ENCODE results near the gene CLIC1. TPM values are rescaled to one million over a fixed set of nuclear protein-coding genes. Genes with fewer than 3 reads are reported as not detected.

The CLIC1 gene
- total and polyA plus RNA-seq, 2 donors from 2014 or later: 456 to 489 TPM

DNA sequence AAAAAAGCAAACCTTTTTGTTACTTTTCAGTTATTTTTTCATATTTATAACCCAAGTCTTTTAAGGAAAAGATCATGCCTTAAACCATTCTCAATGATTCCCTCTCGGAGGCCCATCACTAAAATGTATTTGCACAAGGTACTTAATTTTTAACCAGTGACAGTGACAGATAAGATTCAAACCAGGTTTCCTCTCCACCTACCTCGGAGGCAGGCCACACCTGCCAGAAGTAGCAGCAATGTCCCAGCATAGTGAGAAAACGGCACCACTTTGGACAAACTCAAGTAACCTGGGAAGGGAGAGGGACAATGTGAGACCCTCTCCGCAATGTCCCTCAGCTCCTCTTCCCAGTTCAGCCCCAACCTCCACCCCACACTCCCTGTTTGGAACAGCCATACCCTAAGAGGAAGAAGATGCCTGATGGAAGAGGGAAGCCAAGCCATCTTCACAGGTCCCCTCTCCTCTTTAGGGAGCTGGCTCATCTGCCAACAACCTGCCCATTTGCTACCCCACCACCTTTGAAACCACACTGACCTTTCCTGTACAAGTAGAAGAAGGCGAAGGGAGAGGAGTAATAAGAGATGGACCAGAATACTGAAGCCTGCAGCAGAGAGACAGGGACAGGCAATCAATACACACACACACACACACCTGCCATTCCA, 35.5 kb downstream of the CLIC1 start:
- no peak overlapping the region for H3K9ac ChIP-seq (ENCODE audit: low read length in 3 of 3)
- H3K27ac ChIP-seq (ENCODE audit: low read depth in 2 of 2, low read length in 2 of 2): no peak overlapping the region
- FAIRE-seq: no peak
- H3K27me3 ChIP-seq (ENCODE audit: control insufficient read depth, insufficient read depth, low read length): no peaks in the 10 kb centered on the region
- intact Hi-C loops (cut with DNase I): no loop called here
- TF ChIP-seq, protein P1, sequence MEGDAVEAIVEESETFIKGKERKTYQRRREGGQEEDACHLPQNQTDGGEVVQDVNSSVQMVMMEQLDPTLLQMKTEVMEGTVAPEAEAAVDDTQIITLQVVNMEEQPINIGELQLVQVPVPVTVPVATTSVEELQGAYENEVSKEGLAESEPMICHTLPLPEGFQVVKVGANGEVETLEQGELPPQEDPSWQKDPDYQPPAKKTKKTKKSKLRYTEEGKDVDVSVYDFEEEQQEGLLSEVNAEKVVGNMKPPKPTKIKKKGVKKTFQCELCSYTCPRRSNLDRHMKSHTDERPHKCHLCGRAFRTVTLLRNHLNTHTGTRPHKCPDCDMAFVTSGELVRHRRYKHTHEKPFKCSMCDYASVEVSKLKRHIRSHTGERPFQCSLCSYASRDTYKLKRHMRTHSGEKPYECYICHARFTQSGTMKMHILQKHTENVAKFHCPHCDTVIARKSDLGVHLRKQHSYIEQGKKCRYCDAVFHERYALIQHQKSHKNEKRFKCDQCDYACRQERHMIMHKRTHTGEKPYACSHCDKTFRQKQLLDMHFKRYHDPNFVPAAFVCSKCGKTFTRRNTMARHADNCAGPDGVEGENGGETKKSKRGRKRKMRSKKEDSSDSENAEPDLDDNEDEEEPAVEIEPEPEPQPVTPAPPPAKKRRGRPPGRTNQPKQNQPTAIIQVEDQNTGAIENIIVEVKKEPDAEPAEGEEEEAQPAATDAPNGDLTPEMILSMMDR (IDR thresholded peaks at IDR 0.05; ENCODE audit: borderline replicate concordance, extremely low read depth, insufficient read depth): no peak
- no peaks in the 10 kb centered on the region for H3K9me3 ChIP-seq (ENCODE audit: control insufficient read depth in 2 of 3, insufficient read depth in 1 of 3, low read length in 3 of 3)
- no peak overlapping the region for H3K4me3 ChIP-seq (ENCODE audit: low read length in 3 of 3)
- peaks cover 3 to 9% (median 4%) of the 10 kb centered on the region in 3 donors for H3K36me3 ChIP-seq (ENCODE audit: control insufficient read depth in 2 of 3, insufficient read depth in 3 of 3, low read length in 3 of 3)
- H3K4me1 ChIP-seq (ENCODE audit: control insufficient read depth in 2 of 3, insufficient read depth in 2 of 3, low read depth in 1 of 3, low read length in 3 of 3): peaks cover 0 to 10% (median 9%) of the 10 kb centered on the region in 3 donors
- no peak for DNase-seq

DNA sequence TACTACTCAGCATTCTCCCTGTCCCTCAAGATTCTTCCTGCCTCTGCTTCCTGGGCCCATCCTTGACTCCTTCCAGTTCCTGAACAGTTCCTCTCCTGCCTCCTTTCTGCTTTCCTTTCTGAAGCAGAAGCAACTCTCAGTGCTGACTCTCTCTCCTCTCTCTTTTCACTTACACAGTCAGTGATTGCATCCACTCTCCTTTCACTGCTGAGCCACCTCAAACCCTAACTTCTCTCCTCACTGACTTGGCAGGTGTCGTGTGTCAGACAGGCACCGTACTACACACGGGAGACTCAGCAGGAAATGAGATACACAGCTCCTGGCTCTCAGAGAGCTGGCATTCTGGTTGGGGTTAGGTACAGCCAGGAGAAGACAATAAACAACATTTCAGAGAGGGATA, 38.8 kb downstream of the CLIC1 start:
- peaks cover 0 to 10% (median 9%) of the 10 kb centered on the region in 3 donors for H3K4me1 ChIP-seq (ENCODE audit: control insufficient read depth in 2 of 3, insufficient read depth in 2 of 3, low read depth in 1 of 3, low read length in 3 of 3)
- FAIRE-seq (no peak), DNase-seq (no peak)
- H3K36me3 ChIP-seq (ENCODE audit: control insufficient read depth in 2 of 3, insufficient read depth in 3 of 3, low read length in 3 of 3): peaks cover 10 to 13% (median 12%) of the 10 kb centered on the region in 3 donors
- H3K27me3 ChIP-seq (ENCODE audit: control insufficient read depth, insufficient read depth, low read length): no peaks in the 10 kb centered on the region
- H3K4me3 ChIP-seq (ENCODE audit: low read length in 3 of 3): no peak overlapping the region
- no peak overlapping the region for H3K27ac ChIP-seq (ENCODE audit: low read depth in 2 of 2, low read length in 2 of 2)
- H3K9me3 ChIP-seq (ENCODE audit: control insufficient read depth in 2 of 3, insufficient read depth in 1 of 3, low read length in 3 of 3): no peaks in the 10 kb centered on the region
- no peak overlapping the region for H3K9ac ChIP-seq (ENCODE audit: low read length in 3 of 3)
- TF ChIP-seq, protein P1 (IDR thresholded peaks at IDR 0.05; ENCODE audit: borderline replicate concordance, extremely low read depth, insufficient read depth): no peak
- intact Hi-C loops (cut with DNase I): no loop called here

DNA sequence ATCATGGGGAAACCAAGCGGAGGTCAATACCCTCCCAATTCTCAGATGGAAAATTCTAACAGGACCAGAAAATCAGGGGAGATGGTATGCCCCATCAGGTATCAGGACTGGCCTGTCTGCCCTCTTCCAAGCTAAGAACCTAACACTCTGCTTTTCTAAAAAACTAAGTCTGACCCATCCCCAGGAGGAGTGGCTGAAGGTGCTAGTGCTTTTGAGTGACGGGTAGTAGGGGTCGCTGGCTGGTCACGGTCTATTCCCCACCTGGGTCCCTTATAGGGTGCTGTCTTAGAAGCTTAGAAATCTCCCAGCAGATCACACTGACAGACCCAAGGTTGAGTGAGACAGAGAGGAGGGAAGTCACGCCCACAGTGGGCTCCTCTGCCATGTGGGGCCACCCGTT, 42.8 kb downstream of the CLIC1 start:
- TF ChIP-seq, protein P1 (IDR thresholded peaks at IDR 0.05; ENCODE audit: borderline replicate concordance, extremely low read depth, insufficient read depth): no peak
- intact Hi-C loops (cut with DNase I): no loop called here

More for the DNA sequence above, 42.8 kb downstream of the CLIC1 start:
- H3K4me1 ChIP-seq (ENCODE audit: control insufficient read depth in 2 of 3, insufficient read depth in 2 of 3, low read depth in 1 of 3, low read length in 3 of 3): no peaks in the 10 kb centered on the region
- H3K36me3 ChIP-seq (ENCODE audit: control insufficient read depth in 2 of 3, insufficient read depth in 3 of 3, low read length in 3 of 3): peaks cover 9 to 44% (median 38%) of the 10 kb centered on the region in 3 donors
- FAIRE-seq (no peak), DNase-seq (no peak)
- H3K27me3 ChIP-seq (ENCODE audit: control insufficient read depth, insufficient read depth, low read length): no peaks in the 10 kb centered on the region
- no peaks in the 10 kb centered on the region for H3K9me3 ChIP-seq (ENCODE audit: control insufficient read depth in 2 of 3, insufficient read depth in 1 of 3, low read length in 3 of 3)
- no peak overlapping the region for H3K27ac ChIP-seq (ENCODE audit: low read depth in 2 of 2, low read length in 2 of 2)
- no peak overlapping the region for H3K9ac ChIP-seq (ENCODE audit: low read length in 3 of 3)
- H3K4me3 ChIP-seq (ENCODE audit: low read length in 3 of 3): no peak overlapping the region
